Amniotic stem cell (primary cell): ENCODE results near the gene GIMAP6.
"Not testable (repeated sequence)": the region's sequence is repeated elsewhere in the genome, so short reads cannot be mapped to it uniquely, and the experiment has no call there.

Experiments used
- DNase-seq: peaks from one replicate; lab custom pipeline; 2025; lab: John Stamatoyannopoulos, UW

The GIMAP6 gene

GRCh38 chr7:150631866-150632864 lies at the start of gene GIMAP6:
TSS of gene GIMAP6 (minus strand) at chr7:150632385. CDS start at chr7:150630142, 2,243 bp downstream.
- no peak for DNase-seq

DNA sequence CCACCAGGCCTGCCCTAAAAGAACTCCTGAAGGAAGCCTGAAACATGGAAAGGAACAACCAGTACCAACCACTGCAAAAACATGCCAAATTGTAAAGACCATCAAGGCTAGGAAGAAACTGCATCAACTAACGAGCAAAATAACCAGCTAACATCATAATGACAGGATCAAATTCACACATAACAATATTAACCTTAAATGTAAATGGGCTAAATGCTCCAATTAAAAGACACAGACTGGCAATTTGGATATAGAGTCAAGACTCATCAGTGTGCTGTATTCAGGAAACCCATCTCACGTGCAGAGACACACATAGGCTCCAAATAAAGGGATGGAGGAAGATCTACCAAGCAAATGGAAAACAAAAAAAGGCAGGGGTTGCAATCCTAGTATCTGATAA lies 48.2 kb upstream of the GIMAP6 start:
- not testable (repeated sequence) for DNase-seq

GRCh38 chr7:150678601-150679000 lies 46.4 kb upstream of the GIMAP6 start:
- not testable (repeated sequence) for DNase-seq

- not testable (repeated sequence) for DNase-seq
Observed at GRCh38 chr7:150676854-150677253, 44.7 kb upstream of the GIMAP6 start.

- not testable (repeated sequence) for DNase-seq
Observed at GRCh38 chr7:150676276-150676675, 44.1 kb upstream of the GIMAP6 start.

GRCh38 chr7:150675714-150676113 lies 43.5 kb upstream of the GIMAP6 start:
- DNase-seq = no peak

- not testable (repeated sequence) for DNase-seq
Observed at GRCh38 chr7:150671798-150672585, 39.8 kb upstream of the GIMAP6 start.

DNA sequence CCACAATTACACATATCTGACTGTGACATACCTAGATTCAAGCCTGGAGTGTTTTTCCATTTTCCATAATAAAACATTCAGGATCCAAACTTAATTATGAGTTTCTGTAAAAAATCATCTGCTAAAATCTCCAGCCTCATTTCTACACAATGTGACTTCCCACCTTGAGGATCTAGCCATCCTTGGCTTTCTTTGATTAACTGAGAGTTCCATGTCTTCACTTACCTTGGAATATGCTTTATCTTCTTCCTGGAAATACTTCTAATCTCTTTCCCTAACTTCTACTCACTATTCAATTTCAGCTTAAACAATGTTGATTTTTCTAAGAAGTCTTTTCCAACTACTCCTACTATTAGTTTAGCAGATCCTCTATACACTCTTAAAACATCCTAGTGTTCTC lies 36.8 kb upstream of the GIMAP6 start:
- DNase-seq = no peak

DNA sequence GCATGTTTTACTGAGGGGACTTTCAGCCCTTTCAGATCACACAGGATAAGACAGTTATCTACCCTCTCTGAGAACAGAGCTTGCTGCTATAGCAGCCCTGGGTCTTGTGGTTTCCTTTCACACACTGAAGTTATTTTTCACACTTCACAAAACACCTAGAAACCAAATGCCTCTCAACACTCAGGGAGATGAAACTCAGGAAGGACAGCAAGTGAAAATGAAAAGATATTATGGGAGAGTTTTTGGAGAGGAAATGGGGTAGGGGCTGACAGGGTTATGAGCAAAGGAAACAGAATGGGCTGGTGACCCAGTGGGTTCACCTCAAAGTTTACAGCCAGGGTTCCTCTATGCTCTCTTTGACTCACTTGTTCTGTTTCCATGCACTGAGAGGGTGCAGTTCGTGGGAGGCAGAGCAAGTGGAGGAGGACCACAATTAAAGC lies 36.3 kb upstream of the GIMAP6 start:
- no peak for DNase-seq

DNA sequence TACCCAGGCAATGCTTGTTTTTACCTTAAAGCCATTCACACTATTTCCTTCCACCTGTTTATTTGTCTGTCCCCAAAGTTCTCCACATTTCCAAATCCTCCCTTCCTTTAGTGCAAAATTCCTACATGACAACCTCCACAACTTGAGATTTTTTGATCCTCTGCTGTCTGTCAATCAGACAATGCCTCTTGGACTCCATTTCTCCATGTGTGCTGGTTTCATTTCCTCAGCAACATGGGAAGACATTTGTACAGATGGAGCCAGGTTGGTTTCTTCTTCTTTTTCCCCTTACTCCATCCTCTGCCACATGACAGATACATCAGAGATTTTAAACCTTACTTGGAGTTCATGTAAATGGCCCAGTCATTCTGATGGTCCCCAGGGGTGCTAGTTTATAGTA lies 34.2 kb upstream of the GIMAP6 start:
- no peak for DNase-seq

GRCh38 chr7:150665896-150666295 lies 33.7 kb upstream of the GIMAP6 start:
- no peak for DNase-seq

DNA sequence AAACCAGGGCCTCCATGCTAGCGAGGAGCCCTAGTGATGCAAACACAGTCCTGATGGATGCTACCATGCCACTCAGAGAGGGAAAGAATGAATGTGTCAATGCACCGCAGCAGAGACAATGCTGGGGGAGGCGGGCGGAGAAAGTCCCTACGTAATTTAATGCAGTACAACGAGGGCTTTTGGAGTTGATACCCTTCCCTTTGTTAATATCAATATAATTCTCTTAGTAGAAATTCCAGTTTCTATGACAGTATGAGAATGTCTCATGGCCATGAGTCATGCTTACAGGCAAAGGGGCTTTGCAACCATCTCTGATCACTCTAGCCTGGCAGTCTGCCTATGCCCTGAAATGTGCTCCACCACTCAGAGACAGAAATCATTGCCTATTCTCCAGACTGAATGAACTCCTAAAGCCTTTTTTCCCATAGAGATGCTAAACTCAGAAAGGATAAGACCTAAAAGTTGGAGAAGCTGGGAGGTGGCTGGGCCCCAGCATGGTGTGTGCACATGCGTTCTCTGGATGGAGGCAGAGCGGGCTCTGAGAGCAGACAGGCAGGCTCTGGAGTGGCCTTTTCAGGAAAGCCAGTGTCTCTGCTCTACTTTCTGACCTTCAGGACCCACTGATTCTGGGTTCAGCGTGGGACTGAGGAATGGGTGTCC lies 33.0 kb upstream of the GIMAP6 start:
- DNase-seq = no peak

DNA sequence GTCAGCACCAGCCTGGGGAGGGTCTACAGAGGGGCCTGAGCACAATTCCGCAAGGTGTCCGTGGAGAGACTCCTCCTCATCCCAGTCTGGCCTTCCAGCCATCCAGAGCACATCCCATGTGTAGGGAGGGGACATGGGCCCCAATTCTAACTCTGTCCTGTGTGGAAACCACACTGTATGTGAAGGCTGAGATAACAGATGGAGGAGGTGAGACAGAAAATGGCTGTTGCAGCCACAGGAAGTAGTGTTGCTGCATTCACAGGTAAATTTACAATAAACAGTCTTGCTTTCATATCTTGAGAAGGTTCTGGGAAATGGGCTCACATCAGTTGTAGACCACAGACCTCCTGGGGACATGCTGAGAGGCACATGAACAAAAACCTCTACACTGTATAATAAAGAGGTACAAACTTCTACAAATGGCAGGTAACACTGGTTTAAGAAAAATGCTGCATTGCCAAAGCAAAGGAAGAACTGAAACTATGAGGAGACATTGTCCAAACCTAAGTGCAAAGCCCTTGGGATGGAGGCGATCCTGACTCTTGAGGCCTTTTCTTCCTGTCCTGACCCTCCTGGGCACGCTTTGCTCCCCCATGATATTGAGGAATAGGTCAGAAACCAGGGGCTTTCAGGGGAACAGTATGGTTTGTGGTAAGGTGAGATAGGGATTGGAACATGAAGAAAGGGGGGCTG lies 31.8 kb upstream of the GIMAP6 start:
- no peak for DNase-seq

- DNase-seq = not testable (repeated sequence)
Observed at GRCh38 chr7:150662821-150663220, 30.6 kb upstream of the GIMAP6 start.

GRCh38 chr7:150660939-150661613 lies 28.9 kb upstream of the GIMAP6 start:
- no peak for DNase-seq

DNA sequence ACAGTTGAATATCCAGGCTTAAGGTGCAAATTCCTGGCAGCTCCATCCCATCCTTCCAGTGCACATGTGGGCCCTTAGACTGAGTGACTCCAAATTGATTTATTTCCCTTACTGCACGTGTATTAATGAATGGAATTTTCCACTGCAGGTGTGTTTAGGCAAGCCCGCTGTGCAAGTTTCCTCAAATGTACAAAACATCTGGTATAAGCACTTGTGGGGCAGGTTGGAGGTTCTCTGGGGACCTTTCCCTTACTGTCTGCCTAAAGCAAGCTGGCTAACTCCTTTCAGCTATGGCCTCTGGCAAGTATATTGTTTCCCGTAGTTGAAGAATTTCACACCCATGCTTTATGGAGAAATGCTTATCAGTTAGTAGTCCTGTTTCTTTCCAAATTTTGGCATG lies 25.3 kb upstream of the GIMAP6 start:
- no peak for DNase-seq

DNA sequence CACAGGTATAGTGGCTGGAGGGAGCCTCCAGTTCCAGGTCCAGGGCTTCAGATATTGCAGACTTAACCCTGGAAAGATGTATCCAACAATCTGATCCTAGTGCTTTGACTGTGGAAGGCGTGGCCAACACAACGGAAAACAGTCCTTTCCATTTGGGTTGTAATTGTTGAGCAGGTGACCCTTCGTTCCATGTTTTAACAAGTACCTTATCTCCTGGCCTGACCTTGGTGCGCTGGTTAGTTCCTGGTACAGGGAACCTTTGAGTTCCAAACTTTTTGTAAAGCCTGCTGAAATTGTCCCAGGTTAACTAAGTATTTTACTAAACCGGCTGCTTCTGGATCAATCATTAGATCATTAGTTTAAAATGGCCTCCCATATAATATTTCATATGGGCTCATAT lies 23.9 kb upstream of the GIMAP6 start:
- no peak for DNase-seq

DNA sequence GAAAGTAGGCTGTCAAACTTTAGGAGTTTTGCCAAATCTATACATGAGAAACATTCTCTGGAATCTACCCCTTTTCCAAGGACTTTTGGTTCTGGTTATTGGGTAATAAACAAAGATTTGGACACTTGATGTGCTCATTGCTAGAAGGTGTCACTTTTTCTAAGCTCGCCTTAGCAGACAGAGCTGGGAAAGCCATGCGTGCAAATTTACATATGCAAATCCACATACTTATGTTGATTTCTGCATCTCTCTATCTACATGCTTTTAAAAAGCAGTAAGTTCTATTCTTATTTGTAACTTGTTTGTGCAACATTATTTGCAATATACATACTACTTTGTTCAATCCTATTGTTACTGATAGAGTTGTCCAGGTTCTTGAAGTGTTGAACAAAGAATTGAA lies 22.5 kb upstream of the GIMAP6 start:
- DNase-seq = no peak

- DNase-seq = no peak
Observed at GRCh38 chr7:150649080-150649385, 16.8 kb upstream of the GIMAP6 start.

DNA sequence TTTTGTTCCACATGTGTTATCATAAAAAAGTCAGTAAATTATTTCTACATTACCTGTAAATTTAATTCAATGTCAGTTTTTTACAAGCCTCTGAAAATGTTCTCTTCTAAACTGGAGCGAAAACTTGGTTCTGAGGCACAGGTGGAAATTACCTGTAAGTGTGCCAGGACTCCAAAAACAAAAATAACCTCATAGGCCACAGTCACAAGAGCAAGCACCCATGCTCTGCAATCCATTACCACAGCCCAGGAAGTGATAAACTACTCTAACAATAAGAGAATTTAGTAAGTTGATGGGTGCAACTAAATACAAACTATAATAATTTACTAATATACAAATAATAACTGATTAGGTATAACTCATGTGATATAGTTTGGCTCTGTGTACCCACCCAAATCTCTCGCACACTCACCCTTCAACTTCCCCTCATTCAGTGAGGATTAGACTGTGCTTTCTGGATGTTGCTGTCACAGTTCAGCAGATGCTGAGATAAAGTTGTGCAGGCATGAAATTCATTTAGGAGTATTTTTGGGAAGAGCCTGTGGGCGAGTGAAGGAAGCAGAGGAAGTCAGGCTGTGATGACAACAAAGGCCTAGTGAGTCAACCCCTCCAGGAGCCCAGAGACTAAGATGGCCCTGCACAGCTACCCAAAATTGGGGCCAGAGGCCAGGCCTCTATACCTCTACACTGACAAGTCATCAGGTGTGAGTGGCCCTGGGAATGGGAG lies 16.3 kb upstream of the GIMAP6 start:
- no peak for DNase-seq
